Hematopoietic multipotent progenitor cell treated with erythropoietin and hydrocortisone succinate and interleukin-3 and kit ligand, for 15 days (in vitro differentiated cells): ENCODE data around the gene SH2D2A.

Experiments
- DNase-seq: peaks from one replicate; pipeline ENCODE4 v3.0.0-alpha.2; 2015; ENCODE audit warnings: low spot score

The SH2D2A gene

DNA sequence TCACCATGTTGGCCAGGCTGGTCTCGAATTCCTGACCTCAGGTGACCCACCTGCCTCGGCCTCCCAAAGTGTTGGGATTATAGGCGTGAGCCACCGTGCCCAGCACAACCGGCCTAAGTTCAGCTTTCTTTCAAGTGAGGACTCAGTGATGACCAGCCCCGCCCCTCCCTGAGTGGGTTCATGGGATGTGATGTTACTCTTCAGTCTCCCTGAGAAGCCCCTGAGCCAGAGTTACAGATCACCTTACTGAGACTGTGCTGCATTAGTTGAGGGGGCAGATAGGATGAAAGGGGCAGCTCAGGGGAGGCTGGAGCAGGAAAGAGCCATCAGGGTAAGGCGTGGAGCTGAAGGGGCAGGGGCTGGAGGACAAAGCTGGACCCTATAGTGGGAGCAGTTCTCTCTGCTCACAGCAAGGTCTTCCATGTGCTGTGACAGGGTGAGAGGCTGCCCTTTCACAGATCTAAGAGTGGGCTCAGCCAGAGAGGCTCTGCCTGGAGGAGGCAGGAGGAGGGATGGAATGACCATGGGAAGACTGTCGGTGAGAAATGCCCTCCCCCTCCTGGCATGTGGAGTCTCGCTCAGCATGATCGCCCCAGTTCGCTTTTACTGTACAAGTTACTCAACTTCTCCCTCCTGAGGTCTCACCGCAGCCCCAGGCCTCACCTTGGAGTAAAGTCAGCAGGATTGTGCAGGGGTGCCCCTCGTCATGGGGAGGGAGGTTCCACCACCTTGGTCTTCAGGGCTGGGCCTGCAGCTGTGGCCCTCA is 13.4 kb downstream of the SH2D2A start:
- no peak for DNase-seq

DNA sequence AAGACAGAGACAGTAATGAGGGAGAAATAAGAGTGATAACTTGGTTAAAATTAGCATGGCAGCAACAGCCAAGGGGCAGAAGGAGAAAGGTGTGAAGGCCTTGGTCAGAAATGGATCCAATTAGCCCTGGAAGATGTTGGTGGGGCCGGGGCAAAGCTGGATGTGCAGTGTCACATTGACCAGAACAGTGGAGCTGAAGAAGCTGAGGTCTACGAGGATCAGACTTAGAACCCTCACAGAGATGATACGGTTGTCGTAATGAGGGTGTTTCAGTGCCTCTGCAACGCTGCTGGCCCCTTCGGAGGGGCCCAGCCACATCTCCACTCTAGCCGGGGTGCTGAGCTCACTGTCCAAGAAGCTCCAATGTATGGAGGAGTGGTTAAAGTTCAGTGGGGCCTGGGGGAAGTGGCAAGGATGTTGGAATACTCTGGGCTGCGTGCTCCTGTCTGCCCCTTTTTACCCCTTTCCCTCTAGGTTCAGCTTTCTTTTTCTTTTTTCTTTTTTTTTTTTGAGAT is 14.2 kb downstream of the SH2D2A start:
- DNase-seq, result no peak

DNA sequence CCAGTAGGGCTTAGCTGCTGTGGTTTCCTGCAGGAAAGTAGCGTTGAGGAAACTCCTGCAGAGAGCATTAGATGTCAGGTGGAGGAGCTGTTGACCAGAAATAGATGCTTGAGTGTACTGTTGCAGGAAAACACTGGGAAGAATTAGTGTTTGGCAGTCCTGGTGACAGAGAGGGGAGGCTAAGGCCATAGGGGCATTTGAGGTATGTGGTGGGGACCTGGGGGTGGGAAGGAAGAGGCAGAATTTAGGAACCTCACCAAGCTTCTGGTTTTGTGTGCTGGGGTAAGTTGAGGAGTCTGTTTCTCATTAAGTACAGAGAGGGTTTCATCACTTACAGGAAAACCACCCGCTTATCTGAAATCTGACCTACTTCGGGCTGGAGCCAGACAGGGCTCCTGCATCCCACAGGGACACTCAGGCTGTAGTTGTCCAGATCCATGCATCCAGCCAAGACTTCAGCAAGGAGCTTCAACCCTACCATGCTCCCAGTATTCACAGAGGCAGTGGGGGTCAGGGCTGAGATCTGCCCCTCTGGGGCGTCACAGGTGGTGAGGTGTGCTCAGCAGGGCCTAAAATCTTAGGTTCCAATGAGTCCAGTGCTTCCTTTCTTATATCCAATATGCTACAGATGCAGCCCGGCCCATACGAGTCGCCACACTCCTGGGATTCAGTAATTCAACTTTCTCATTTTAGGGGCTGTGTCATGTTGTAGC is 15.1 kb downstream of the SH2D2A start:
- no peak for DNase-seq

DNA sequence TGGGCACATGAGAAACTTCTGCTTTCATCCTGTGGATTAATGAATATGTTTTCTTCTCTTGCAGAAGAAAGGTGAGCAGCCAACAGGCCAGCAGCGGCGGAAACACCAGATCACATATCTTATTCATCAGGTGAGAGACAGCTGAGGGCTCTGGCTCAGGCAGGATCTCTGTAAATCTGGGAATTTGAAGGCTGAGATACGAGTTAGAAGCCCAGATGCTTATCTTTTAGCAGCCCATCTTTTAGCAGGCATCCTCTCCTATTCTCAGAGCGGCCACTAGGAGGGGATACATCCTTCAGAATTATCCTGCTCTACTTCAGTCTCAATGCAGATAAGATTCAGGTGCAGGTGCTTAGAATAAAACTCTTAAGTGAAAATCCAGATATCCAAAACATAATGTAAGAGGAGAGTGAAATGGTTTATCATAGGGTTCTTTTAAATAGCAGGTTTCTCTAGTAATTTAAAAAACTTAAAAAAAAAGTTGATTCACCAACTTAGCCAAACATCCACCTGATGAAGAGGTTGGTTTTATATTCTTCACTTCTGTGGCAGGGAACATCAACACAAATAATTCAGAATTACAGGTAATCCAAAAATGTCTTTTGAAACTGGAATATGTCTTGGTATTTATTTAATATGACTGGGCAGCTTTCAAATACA is 19.3 kb downstream of the SH2D2A start:
- DNase-seq, result peak; percentile 70

DNA sequence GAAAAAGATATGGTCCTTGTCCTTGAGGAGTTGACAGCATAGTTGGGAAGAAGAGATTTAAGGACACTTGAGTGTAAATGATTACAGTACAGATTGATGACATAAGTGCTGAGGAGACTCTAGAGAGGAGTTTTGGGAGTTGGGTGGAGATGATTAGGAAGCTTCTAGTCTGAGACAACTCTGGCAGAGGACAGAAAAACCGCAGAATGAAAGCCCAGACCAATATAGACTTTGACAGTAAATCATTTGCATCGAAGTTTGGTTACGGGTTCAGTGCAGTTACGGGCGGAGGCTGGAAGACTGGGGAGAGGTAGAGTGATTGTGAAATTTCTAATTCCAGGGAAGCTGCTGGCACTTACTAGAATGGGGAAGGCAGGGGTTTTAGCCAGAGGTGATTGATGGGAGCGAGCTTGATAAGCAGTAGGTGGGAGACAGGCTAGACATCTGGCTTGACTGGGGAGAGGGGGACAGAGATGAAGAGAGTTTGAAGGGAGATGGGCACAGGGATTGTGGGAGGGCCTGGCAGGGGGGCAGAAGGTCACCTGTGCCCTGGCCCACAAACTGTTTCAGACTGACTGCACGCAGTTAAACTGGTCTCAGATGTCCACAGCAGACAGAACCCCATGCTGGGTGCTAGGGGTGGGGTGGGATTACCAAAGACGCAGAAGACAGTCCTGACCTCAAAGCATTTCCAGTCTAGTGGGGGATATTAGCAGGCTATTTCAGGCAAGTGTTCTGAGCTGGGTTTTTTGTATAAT is 20.1 kb downstream of the SH2D2A start:
- no peak for DNase-seq

DNA sequence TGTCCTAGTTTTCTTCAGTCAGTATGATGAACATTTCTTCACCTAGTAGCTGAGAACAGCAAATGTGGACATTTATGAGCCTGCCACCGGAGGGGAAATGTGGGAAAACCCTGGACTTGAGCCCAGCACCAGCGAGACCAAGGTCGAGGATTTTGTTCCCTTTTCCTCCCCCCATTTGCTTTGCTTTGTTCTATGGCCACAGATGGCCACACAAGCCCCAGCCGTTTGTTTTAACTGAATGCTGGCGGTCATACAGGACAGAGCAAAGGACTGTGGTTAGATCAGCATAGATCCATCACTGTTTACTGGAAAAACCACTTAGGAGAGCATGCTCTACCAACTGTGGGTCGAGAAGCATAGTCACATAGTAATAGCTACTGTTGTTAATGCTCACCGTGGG is 20.9 kb downstream of the SH2D2A start:
- DNase-seq, result no peak

DNA sequence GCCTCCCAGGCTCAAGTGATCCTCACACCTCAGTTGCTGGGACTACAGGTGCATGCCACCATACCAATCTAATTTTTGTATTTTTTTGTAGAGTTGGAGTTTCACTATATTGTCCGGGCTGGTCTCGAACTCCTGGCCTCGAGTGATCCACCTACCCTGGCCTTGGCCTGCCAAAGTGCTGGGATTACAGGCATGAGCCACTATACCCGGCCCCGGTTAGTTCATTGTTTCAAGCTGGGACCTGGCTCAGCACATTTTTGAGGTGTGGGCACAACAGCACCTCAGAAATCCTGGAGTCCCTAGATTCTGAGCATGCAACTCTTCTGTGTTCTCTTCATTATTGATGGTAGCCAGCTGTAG is 21.3 kb downstream of the SH2D2A start:
- DNase-seq, result no peak

DNA sequence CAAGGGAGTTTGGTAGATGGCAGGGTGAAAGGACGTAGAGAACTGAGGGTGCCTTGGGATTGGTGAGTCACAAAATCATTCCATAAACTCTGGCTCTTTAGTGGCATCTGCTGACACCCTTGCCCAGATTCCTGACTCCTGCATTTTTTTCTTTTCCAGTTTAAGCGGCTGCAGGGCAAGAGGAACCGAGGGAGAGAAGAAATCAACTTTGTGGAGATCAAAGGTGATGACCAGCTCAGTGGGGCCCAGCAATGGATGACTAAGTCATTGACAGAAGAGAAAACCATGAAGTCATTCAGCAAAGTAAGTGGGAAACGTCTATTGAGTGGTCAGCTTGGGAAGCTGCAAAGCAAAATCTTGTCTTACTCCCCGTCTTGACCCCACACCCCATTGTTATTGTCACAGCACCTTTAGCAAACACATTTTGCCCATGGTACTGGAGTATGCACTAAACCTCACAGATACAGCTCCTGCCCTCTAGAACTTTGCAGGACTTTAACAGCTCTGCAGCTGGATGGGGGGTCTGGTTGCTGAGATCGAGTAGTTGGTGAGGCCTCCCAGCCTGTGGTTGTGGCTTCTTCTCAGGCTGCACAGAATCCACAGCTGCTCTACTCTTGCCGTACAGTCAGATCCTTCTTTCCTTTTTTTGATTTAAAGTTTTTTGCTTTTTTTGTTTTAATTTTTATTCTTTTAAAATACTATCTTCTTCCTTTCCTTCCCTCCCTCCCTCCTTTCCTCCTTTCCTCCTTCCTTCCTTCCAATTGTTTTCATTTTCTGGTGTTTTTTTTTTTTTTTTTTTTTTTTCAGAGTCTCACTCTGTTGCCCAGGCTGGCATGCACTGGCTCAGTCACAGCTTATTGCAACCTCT is 21.9 kb downstream of the SH2D2A start:
- no peak for DNase-seq

DNA sequence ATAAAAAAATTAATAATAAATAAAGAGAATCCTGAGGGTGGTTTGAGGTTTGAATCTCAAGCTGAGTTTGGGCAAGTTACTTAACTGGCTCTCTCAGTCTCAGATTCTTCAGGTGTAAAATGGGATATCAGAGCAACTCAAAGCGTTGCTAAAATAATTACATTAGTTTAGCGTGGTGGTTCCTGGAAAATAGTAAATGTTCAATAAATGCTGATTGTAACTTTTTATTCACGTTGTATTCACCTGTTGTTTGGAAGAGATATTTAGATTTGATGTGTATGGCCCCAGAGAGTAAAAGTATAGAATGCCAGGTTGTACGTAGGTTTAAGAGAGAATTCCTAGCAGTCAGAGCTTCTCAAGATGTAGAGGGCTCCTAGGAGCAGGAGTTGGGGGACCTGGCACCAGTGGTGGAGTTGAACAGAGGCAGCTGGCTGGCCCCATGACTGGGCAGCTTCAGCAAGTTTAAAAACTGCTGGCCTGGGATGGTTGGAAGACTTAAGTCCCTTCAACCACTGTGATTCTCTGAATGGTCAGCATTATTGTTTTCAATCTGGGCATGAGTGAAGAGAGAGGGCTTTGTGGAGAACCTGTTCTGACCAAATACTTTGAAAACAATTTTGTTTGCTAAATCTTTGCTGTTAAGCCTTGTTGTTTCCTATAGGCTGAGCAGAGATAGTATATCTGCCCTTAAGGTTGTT is 26.9 kb downstream of the SH2D2A start:
- no peak for DNase-seq

DNA sequence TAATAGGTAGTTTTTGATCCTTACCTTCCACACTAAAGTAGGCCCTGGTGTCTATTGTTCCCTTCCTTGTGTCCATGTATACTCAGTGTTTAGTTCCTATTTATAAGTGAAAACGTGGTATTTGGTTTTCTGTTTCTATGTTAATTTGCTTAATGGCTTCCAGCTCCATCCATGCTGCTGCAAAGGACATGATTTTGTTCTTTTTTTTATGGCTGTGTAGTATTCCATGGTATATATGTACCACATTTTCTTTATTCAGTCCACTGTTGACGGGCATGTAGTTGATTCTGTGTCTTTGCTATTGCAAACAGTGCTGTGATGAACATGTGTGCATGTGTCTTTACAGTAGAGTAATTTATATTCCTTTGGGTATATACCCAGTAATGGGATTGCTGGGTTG is 28.5 kb downstream of the SH2D2A start:
- no peak for DNase-seq

DNA sequence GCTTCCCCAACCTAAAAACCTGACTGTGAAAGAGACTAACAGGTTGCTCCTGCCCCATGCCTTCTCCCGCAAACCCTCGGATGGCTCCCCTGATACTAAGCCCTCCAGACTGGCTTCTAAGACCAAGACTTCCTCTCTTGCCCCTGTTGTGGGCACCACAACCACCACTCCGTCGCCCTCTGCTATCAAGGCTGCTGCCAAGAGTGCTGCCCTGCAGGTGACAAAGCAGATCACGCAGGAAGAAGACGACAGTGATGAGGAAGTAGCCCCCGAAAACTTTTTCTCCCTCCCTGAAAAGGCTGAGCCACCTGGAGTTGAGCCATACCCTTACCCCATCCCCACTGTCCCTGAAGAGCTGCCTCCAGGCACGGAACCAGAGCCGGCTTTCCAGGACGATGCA is 30.0 kb downstream of the SH2D2A start:
- no peak for DNase-seq

DNA sequence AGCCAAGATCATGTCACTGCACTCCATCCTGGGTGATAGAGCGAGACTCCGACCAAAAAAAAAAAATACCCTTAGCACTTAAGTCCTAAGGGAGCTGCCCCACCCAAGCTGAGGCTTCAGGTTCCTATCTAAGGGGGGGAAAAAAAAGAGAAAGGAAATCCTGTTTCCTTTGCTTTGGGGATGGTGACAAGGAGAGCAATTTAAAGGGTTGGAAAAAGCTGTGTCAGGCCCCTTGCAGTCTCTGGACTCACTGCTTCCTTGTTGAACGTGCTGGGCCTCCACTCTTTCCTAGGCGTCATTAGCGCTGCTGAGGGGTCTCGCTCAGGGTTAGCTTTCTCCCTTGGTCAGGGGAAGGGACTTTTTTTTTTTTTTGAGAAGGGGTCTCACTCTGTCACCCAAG is 31.2 kb downstream of the SH2D2A start:
- no peak for DNase-seq

DNA sequence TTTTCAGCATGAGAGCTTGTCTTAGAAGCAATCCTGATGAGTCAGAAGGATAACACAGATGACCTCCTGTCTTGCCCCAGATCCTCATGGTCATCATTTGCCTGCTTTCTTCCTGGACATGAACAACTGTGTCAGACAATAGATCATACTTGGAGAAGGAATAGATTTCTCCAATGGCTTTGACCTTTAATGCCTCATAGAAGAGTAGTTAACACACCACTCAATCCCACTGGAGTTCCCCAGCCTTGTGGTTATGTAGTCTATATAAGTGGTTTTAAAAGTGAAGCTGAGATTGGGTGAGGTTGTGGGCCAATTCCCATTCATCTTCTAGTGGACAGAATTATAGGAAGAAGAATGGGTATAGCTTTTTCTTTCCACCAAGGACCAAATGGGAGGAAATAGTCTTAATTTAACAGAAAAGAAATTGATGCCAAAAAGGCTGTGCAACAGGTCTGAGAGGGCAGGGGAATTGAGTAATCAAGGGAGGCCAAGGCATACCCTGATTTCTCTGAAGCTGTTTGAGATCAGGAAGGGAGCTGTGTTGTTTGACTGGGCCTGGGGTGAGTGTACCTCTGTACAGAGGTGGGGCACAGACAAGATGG is 35.0 kb downstream of the SH2D2A start:
- no peak for DNase-seq

DNA sequence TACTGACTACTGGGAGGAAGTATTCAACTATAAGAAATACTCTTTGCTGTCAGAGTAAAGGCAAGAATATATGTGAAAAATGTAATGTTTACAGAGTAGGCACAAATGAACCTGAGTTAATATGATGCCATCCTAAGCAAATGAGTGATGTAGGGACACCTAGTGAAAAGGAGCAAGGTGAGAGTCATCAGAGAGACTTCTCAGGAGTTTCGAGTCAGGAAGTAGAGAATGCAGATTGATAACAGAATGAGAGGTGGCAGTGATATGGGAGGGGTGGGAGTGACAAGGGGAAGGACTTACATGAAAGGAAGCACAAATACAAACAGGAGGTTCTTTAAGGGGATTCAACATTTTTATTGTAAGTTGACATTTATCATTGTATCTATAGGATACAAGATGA is 39.1 kb downstream of the SH2D2A start:
- no peak for DNase-seq

DNA sequence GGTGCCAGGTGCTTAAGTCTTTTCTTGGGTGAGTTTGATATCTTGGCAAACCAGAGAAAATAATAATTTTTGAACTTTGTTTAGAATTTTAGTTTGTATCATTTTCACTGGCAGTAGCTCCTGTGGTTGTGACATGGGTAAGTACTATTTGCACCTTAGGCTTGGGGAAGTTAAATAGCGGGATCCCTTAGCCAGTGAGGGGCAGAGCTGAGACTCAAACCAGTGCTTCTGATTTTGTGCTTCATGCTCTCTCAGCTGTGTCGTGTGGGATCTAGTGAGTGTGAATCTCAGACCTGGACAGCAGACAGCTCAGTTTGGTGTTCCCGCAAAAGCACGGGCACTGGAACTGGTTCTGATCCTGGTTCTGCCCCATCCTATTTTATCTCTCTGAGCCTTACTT is 39.7 kb downstream of the SH2D2A start:
- no peak for DNase-seq

DNA sequence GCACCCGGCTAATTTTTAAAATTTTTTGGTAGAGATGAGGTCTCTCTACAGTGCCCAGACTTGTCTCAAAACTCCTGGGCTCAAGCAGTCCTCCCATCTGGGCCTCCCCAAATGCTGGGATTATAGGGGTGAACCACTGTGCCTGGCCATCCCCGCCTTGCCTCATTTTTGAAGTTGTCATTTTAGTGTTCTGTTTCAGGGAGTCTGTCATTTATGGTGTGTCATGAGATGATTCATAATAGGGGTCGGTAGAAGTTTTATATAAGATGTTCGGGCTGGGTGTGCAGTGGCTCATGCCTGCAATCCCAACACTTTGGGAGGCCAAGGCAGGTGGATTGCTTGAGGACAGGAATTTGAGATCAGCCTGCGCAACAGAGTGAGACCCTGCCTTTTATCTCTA is 40.8 kb downstream of the SH2D2A start:
- DNase-seq, result no peak

DNA sequence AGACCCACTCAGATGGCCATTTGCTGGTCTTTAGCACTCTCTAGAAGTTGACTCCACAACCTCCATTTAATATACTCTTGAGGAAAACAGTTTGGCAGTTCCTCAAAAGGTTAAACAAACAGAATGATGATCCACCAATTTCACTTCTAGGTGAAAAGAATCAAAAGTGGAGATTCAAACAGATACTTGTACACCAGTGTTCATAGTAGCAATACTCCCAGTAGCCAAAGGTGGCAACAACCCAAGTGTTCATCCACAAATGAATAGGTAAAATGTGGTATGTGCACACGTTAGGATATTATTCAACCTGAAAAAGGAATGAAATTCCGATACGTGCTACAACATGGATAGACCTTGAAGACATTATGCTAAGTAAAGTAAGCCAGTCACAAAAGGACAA is 43.0 kb downstream of the SH2D2A start:
- DNase-seq, result no peak

DNA sequence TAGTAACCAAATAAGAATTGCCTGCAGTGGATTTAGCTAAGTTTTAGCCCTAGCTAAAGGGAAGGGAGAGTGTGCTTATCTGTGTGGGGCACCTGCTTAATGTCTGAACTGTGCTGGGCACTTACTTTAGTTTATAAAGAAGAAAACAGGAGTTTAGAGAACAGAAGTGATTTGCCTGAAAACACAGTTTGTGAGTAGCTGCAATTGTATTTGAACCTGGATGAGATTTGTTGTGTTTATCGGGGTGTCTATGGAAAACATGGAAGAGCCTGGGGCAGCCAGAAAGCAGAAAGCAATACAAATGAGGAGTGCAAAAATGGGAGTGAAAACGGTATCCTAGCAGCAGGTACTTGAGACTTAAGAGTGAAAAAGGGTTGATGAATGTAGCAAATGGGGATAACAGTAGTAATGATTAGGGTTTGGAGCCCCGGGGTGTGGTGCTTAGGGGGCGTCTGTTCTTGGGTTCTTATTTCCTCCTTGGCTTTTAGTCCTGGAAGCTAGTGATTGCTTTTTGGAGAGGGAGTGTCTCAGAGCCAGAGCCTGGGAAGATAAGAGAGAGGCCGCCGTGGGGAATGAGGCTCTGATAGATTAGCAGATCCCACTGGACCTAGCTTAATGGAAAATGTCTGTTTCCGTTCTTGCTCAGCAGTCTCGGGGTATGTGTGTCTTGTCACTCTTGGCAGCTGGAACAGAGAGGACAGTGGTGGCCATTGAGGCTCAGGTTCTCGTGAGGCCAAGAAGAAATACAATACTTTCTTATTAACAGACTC is 43.7 kb downstream of the SH2D2A start:
- peak; percentile 36 for DNase-seq

DNA sequence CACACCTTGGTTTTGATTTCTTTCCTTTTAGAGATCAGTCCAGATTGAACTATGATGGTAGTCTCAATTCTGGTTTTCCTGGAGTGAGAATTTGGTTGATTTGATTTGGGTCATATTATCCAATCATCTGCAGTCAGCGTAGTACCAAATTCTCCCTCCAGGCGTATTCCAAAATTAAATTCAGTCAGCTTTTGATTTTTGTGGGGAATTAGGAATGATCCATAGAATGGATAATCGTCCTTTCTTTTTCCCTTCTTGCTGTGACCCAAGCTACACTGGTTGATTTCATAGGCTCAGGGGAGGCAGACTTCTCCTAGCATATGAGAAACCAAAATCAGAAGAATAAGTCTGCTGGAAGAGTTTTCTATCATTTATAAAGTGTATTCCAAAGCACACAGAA is 44.4 kb downstream of the SH2D2A start:
- DNase-seq, result no peak
